ENCODE results near the gene MED22. TPM values are rescaled to one million over a fixed set of nuclear protein-coding genes. Genes with fewer than 3 reads are reported as not detected.

Gene MED22
- total RNA-seq, 1 experiment from 2014 or later = 18.6 TPM

DNA sequence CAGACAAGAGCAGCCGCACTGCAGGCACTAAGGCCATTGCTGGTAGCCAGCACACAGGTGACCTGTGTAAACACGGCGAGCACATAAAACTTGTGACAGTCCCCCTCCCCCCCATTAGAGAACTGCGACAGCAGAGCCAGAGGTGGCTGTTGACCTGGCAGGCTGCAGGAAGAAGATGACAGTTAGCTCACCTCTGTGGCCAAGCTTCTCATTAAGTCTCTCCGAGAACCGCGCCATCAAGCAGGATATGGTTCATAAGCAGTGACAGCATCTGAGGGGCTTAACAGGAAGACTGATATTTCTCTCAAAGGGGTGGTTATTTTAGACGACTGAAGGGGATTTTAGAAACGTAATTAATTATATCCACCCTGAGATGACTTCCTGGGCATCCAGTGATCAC, 22.8 kb upstream of the MED22 start:
- H4K20me1 ChIP-seq (ENCODE audit: insufficient read depth) = peaks cover 9% of the 10 kb centered on the region; the same call in 1 of the 2 replicates
- DNase-seq (ENCODE audit: low read depth, low spot score) (no peak), ATAC-seq (no peak)
- no peak overlapping the region for H3K4me2 ChIP-seq (ENCODE audit: low read length)
- H3K27me3 ChIP-seq (ENCODE audit: insufficient read depth, low read length) = no peaks in the 10 kb centered on the region
- H3K9me2 ChIP-seq (ENCODE audit: insufficient read depth) = no peaks in the 10 kb centered on the region
- H3K79me2 ChIP-seq (ENCODE audit: insufficient read depth, low read length) = peaks cover 97% of the 10 kb centered on the region
- ChIA-PET RAD21 (ENCODE audit: low non-redundant PET in 1 of 2, low total read pairs in 2 of 2, uncharacterized antibody in 2 of 2, unreplicated experiment in 2 of 2) (interaction anchor here in 1 of 2 experiments (0.6 kb wide), 1 partner anchor 89 kb away, joined by 4 read pairs; the partner anchor contains the start of gene CACFD1), POLR2A (interaction anchor here (0.6 kb wide), 1 partner anchor 728 kb away, joined by 3 read pairs; no protein-coding TSS in a partner anchor), CTCF (no interaction called here)
- no peak overlapping the region for H3K4me3 ChIP-seq (replicated peaks in 1 of 2; ENCODE audit: low read depth in 1 of 2, low read length in 2 of 2)
- intact Hi-C loops (cut with micrococcal nuclease) = no loop called here
- H3K4me1 ChIP-seq (ENCODE audit: control insufficient read depth in 1 of 2, insufficient read depth in 2 of 2, low read length in 2 of 2) = peaks cover 5% of the 10 kb centered on the region in 2 experiments; a peak in 2 of 4 replicates
- TF ChIP-seq EGR1 (IDR thresholded peaks at IDR 0.05; ENCODE audit: low read depth) (no peak), FOSL1 (IDR thresholded peaks at IDR 0.05; ENCODE audit: low read depth) (no peak), JUND (IDR thresholded peaks at IDR 0.05) (no peak), POLR2A (IDR thresholded peaks at IDR 0.05; ENCODE audit: borderline replicate concordance, extremely low read depth, insufficient read depth, insufficient read length) (no peak), EZH2phosphoT487 (IDR thresholded peaks at IDR 0.05; ENCODE audit: borderline replicate concordance) (no peak), EZH2 (IDR thresholded peaks at IDR 0.05) (no peak), ZFX (IDR thresholded peaks at IDR 0.05) (no peak), ELF1 (IDR thresholded peaks at IDR 0.05; ENCODE audit: borderline replicate concordance, low read depth) (no peak)
- TF ChIP-seq, protein P1, sequence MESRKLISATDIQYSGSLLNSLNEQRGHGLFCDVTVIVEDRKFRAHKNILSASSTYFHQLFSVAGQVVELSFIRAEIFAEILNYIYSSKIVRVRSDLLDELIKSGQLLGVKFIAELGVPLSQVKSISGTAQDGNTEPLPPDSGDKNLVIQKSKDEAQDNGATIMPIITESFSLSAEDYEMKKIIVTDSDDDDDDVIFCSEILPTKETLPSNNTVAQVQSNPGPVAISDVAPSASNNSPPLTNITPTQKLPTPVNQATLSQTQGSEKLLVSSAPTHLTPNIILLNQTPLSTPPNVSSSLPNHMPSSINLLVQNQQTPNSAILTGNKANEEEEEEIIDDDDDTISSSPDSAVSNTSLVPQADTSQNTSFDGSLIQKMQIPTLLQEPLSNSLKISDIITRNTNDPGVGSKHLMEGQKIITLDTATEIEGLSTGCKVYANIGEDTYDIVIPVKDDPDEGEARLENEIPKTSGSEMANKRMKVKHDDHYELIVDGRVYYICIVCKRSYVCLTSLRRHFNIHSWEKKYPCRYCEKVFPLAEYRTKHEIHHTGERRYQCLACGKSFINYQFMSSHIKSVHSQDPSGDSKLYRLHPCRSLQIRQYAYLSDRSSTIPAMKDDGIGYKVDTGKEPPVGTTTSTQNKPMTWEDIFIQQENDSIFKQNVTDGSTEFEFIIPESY (IDR thresholded peaks at IDR 0.05; ENCODE audit: extremely low read depth, insufficient replicate concordance, low read length) = no peak
- TF ChIP-seq, protein P2, sequence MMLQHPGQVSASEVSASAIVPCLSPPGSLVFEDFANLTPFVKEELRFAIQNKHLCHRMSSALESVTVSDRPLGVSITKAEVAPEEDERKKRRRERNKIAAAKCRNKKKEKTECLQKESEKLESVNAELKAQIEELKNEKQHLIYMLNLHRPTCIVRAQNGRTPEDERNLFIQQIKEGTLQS (IDR thresholded peaks at IDR 0.05) = no peak
- TF ChIP-seq, protein P3, sequence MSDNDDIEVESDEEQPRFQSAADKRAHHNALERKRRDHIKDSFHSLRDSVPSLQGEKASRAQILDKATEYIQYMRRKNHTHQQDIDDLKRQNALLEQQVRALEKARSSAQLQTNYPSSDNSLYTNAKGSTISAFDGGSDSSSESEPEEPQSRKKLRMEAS (IDR thresholded peaks at IDR 0.05) = no peak
- no peak overlapping the region for H3K27ac ChIP-seq (ENCODE audit: low read depth, low read length)
- peaks cover 23 to 45% of the 10 kb centered on the region in 2 experiments; a peak in 3 of 4 replicates for H3K36me3 ChIP-seq (ENCODE audit: control insufficient read depth in 1 of 2, insufficient read depth in 2 of 2, low read length in 2 of 2)
- no peaks in the 10 kb centered on the region for H3K9me3 ChIP-seq (ENCODE audit: control insufficient read depth in 1 of 2, insufficient read depth in 1 of 2, low read depth in 1 of 2, low read length in 2 of 2)
- BruUV-seq (replicated peaks) = no TSS peak
- no peak overlapping the region for H2AFZ ChIP-seq (ENCODE audit: low read depth, low read length, poor library complexity, severe bottlenecking)
- no peak overlapping the region for H3K9ac ChIP-seq (ENCODE audit: low read length)
